Brain microvascular endothelial cell (primary cell): ENCODE results near the gene IRGQ.
"Not testable (repeated sequence)": the region's sequence is repeated elsewhere in the genome, so short reads cannot be mapped to it uniquely, and the experiment has no call there.

Experiments
- DNase-seq: peaks from one replicate; pipeline ENCODE4 v3.0.0-alpha.2; 2020
- H3K27ac ChIP-seq: fragments of 250-450 bp; sonication (Bioruptor Pico); 2 replicates; pipeline ENCODE4 v1.5.1; 2020; ENCODE audit warnings: mild to moderate bottlenecking, moderate library complexity
- H3K27me3 ChIP-seq: fragments of 250-450 bp; sonication (Bioruptor Pico); replicated peaks from 2 replicates; pipeline ENCODE4 v1.5.1; 2020; ENCODE audit warnings: mild to moderate bottlenecking
- H3K36me3 ChIP-seq: fragments of 250-450 bp; sonication (Bioruptor Pico); replicated peaks from 2 replicates; pipeline ENCODE4 v1.5.1; 2020; ENCODE audit warnings: mild to moderate bottlenecking
- H3K4me3 ChIP-seq: 2 replicates; pipeline ENCODE4 v1.5.1; 2011; ENCODE audit warnings: low read depth, mild to moderate bottlenecking, control low read depth, low read length, moderate library complexity
- in situ Hi-C: cut with HindIII; loops from 2 replicates; pipeline ENCODE4 v1.10.0; 2017; ENCODE audit warnings: low sequenced_read_pairs, low pct_ligation_motif_present
- TF ChIP-seq, protein P1 (sequence below): IDR thresholded peaks from 2 replicates; pipeline ENCODE4 v1.5.1; 2011; ENCODE audit warnings: low read depth, mild to moderate bottlenecking, moderate library complexity, low read length, control low read depth, inconsistent platforms; ENCODE audit errors: missing control alignments

Gene IRGQ

DNA sequence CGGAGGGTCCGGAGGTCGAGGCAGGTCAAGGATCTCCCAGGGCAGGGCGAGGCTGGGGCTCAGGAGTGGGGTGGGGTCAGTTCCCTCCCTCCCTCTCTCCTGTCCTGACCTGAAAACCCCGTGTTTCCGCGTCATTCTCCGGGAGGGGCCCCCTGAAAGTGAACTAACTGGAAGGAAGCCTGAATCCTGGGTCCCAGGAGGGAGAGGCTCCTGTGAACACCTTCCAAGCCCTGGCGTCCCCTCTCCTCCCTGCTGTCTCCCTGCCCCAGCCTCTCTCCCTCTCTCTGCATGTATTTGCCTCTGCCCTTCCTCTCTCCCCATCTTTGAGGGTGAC lies 44.5 kb upstream of the IRGQ start:
- H3K36me3 ChIP-seq = no peaks in the 10 kb centered on the region
- TF ChIP-seq, protein P1, sequence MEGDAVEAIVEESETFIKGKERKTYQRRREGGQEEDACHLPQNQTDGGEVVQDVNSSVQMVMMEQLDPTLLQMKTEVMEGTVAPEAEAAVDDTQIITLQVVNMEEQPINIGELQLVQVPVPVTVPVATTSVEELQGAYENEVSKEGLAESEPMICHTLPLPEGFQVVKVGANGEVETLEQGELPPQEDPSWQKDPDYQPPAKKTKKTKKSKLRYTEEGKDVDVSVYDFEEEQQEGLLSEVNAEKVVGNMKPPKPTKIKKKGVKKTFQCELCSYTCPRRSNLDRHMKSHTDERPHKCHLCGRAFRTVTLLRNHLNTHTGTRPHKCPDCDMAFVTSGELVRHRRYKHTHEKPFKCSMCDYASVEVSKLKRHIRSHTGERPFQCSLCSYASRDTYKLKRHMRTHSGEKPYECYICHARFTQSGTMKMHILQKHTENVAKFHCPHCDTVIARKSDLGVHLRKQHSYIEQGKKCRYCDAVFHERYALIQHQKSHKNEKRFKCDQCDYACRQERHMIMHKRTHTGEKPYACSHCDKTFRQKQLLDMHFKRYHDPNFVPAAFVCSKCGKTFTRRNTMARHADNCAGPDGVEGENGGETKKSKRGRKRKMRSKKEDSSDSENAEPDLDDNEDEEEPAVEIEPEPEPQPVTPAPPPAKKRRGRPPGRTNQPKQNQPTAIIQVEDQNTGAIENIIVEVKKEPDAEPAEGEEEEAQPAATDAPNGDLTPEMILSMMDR = no peak
- no peak overlapping the region for H3K4me3 ChIP-seq
- H3K27me3 ChIP-seq = peaks cover 7% of the 10 kb centered on the region
- in situ Hi-C loops = no loop called here
- DNase-seq = no peak
- H3K27ac ChIP-seq = no peak overlapping the region

DNA sequence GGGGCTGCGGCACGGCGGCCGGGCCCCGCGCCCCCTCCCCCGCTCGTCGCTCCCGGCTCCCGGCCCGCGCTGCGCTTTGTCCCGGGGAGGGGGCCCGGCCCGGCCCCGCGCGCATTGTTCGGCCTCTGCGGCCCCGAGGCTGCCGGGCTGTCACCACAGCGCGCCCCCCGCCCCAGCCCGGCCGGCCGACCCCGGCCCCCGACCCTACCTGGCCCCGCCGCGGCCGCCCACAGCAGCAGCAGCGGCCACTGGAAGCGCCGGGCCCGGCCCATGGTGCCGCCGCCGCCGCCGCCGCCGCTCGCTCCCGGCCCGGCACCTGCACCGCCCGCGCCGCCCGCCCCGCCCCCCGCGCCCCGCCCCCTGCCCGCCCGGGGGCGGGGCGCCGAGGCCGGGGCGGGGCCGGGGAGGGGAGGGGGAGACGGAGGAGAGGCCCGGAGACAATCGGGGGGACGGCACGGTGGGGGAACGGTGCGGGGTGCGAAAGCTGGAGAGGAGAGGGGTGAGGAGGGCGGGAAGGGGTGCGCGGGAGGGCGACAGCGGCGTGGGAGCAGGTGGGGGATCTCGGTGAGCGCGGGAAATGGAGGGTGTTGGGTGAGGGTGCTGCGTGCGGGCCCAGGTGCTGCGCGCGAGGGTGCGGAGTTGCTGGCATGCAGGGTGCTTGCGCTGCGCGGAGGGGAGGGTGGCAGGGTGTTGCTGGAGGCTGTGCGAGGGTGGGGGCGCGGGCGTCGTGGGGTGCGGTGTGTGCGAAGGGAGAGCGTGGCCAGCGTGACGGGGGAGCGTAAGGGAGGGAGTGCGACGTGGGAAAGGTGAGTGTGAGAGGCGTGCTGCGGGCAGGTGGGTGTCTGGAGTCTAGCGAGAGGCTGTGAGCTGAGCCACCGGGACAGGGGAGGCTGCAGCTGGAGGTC lies 43.8 kb upstream of the IRGQ start, which contains the start of gene CADM4:
Gene CADM4, minus strand, starts transcription at position 332 of the 905 bp plus-strand sequence. Its CDS starts 60 bp downstream, at position 272.
- Histone ChIP-seq H3K4me3 (peak within 1 kb of the TSS; percentile 49), H3K27ac (no peak within 1 kb of the TSS), H3K36me3 (no peaks in the 10 kb centered on the region), H3K27me3 (peaks cover 7% of the 10 kb centered on the region)
- no peak for DNase-seq
- TF ChIP-seq, protein P1 = no peak
- in situ Hi-C loops = no loop called here

DNA sequence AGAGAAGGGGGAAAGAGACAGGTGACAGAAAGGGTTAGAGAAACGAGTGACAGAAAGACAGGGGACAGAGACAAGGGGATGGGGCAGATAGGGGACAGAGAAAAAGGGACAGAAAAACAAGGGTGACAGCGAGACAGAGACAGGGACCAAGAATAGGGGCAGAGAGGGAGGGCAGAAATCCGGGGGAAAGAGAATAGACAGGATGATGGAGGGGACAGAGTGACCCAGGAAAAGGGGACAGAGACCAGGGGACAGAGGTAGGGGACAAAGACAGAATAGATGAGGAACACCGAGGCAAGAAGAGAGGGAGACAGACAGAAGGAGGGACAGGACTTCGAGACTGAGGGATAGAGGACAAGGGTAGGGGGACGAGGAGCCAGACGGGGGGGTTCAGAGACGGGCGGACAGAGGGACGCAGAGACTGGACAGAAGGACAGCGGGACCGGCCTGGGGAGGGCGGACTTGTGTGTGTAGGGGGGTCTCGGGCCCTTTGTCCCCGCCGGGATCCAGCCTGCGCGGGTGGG lies 43.1 kb upstream of the IRGQ start:
- in situ Hi-C loops = no loop called here
- Histone ChIP-seq H3K4me3 (peak overlapping the region; percentile 24), H3K27me3 (peaks cover 7% of the 10 kb centered on the region), H3K36me3 (no peaks in the 10 kb centered on the region), H3K27ac (no peak overlapping the region)
- DNase-seq = no peak
- TF ChIP-seq, protein P1 = no peak

DNA sequence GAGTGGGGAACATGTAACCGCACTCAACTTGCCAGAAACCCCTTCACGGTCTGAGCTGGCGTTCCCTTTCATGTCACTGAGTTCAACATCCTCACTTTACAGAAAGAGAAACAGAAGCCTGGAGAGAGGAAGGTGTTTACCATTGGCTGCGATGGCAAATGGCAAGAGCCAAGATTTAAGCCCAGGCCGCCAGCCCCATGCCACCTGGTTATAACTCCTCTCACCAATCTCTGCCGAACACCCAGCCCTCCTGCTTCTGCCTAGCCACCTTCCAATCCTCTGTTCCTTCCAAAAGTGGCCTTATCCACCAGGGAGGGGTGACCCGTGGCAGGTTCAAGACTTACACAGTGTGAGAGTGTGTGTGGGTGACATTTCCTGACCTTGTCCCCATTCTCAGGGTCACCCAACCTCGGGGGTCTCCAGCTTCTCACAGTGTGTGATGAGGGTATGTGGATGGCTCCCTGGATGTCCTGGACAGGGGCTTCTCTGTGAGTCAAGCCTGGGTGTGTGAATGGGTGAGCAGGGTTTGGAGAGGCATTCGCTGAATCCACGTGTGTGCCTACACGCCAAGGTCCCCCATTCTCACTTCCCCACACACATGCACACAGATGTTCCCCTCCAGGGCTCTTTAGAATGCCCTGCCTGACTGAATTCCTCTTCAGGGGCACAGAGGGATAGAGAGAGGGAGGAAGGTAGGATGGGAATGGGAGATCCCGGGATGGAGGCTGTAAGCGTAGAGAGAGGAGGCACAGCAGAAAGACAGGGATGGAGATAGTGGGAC lies 42.5 kb upstream of the IRGQ start:
- TF ChIP-seq, protein P1 = no peak

DNA sequence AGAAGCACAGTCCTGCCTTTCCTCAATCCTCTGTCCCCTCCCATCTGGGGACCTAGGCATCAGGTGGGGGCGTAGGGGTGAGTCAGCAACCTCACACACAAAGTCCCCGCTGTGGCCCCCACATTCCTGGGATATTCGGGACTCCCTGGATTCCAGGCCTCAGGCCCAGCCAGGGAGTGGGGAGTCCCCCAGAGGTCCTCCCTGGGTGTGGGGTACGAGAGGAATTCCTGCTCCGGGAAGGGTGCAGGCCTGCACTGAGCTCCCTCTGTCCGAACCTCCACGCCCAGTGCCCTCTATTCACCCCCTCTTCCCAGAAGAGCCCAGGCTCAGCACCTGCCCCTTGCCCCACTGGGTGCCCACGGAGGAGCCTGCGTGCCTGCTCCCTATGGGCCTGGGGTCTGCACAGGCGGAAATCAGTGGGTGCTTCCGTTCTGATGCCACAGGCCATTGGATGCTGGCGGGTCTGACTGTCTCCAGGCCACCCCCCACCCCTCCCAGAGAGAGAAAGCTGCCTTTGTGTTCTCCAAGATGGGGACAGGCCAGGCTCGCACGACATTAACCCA lies 40.3 kb upstream of the IRGQ start:
- DNase-seq = no peak
- no peak overlapping the region for H3K27ac ChIP-seq
- in situ Hi-C loops = no loop called here
- peaks cover 7% of the 10 kb centered on the region for H3K27me3 ChIP-seq
- TF ChIP-seq, protein P1 = no peak
- no peaks in the 10 kb centered on the region for H3K36me3 ChIP-seq
- no peak overlapping the region for H3K4me3 ChIP-seq

More for the DNA sequence above, 42.5 kb upstream of the IRGQ start:
- in situ Hi-C loops = no loop called here
- Histone ChIP-seq H3K27me3 (peaks cover 7% of the 10 kb centered on the region), H3K36me3 (no peaks in the 10 kb centered on the region), H3K4me3 (no peak overlapping the region), H3K27ac (no peak overlapping the region)
- no peak for DNase-seq

DNA sequence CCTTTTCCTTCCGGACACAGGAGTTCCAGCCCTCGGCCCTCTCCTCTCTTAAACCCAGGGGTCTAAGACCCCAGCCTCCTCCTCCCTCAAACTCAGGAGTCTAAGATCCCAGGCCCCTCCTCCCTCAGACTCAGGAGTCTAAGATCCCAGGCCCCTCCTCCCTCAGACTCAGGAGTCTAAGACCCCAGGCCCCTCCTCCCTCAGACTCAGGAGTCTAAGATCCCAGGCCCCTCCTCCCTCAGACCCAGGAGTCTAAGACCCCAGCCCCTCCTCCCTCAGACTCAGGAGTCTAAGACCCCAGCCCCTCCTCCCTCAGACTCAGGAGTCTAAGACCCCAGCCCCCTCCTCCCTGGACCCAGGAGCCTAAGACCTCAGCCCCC lies 39.6 kb upstream of the IRGQ start:
- H3K4me3 ChIP-seq, in situ Hi-C loops, H3K36me3 ChIP-seq, DNase-seq, H3K27me3 ChIP-seq, H3K27ac ChIP-seq: not testable (repeated sequence)
